Right cardiac atrium (tissue), 5 donors: ENCODE measurements around the gene CSTF2T. TPM values are rescaled to one million over a fixed set of nuclear protein-coding genes. Genes with fewer than 3 reads are reported as not detected.

Experiments used
- ATAC-seq, 2 donors: fragments of 200-7000 bp; cut with Tn5 transposase; one replicate each; pipeline versions ENCODE4 v1.8.0 to v1.9.1; 2020; ENCODE audit warnings: moderate library complexity in 2 of 2, mild to moderate bottlenecking in 1 of 2
- DNase-seq, 3 donors: peaks; one replicate each; pipeline ENCODE4 v3.0.0-alpha.2; 2020
- H3K27ac ChIP-seq: one replicate; pipeline ENCODE4 v1.5.1; 2013; ENCODE audit warnings: mild to moderate bottlenecking, low read length, control low read depth, moderate library complexity
- H3K27me3 ChIP-seq: one replicate; pipeline ENCODE4 v1.6.1; 2013; ENCODE audit not compliant: control insufficient read depth, insufficient read depth
- H3K4me1 ChIP-seq: one replicate; pipeline ENCODE4 v1.6.1; 2013; ENCODE audit warnings: low read length; ENCODE audit not compliant: control insufficient read depth, insufficient read depth
- H3K4me3 ChIP-seq: one replicate; pipeline ENCODE4 v1.5.1; 2013; ENCODE audit warnings: low read length, control low read depth
- H3K9me3 ChIP-seq: one replicate; pipeline ENCODE4 v1.6.1; 2013; ENCODE audit warnings: low read length; ENCODE audit not compliant: control insufficient read depth
- WGBS: extraction: QIAGEN DNeasy Blood & Tissue Kit; methylation state at CpG from one replicate; pipeline ENCODE4 v1.1.7; 2013; 5-methylcytosine and 5-hydroxymethylcytosine counted together
- intact Hi-C, 4 donors: fragments of 100-400 bp; cut with DNase I; formaldehyde crosslinking; loops; one replicate each; pipeline versions ENCODE4 v1.11.0 to v1.14.0; 2022 to 2023
- polyA plus RNA-seq: library from polyadenylated mRNA; stranded (reverse); fragments of 200-250 nt; gene quantifications from one replicate; pipeline ENCODE4 v1.2.3, GENCODE V29; 2013
- total RNA-seq, 4 donors: library from RNA; stranded (reverse); fragmentation: NEBNext Ultra II Directional; extraction: Animal tissue kit (Norgen Biotek cat#: 25700); gene quantifications; one replicate each; pipeline ENCODE4 v1.2.1, GENCODE V29; 2021
- donor health status: healthy with polysubstance abuse.
- donor health status: DM: no; HTN: yes; CAD: no.
- donor health status: DM: no; HTN: no; CAD: no.
- donor health status: DM: no; HTN: yes; CAD: no; lungs with severe emphysema.
- donor health status: DM: yes; HTN: yes; CAD: no.

CSTF2T gene
- total and polyA plus RNA-seq, 5 donors = 11.7 to 20.6 (median 19.5) TPM

GRCh38 chr10:51718804-51719291 is 19.5 kb upstream of the CSTF2T start:
- ATAC-seq (no peak), DNase-seq (no peak)
- H3K27me3 ChIP-seq = no peaks in the 10 kb centered on the region
- H3K4me1 ChIP-seq = no peaks in the 10 kb centered on the region
- no peak overlapping the region for H3K27ac ChIP-seq
- intact Hi-C loops = no loop called here
- no peaks in the 10 kb centered on the region for H3K9me3 ChIP-seq
- H3K4me3 ChIP-seq = no peak overlapping the region

DNA sequence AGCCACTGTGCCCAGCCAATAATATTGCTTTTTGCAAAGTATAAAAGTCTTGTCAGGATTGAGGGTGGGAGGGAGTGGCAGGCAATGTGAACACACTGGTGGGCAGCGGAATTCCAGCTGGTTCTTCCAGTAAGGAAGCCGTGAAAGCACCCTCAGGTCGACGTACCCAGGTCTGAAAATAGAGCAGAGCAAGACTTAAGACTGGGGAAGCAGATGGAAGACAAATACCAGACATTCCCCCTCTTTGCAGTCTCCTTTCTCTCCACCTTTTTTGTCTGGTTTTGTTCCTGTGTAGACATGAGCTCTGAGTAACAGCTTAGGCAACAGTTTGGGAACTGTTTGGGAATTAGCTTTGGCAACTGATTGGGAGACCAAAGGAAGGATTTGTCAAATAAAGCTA is 17.6 kb upstream of the CSTF2T start:
- intact Hi-C loops = no loop called here
- no peak for DNase-seq
- no peak overlapping the region for H3K4me3 ChIP-seq
- 85% methylated on average over 4 of the region's 4 CpGs for WGBS
- H3K4me1 ChIP-seq = no peaks in the 10 kb centered on the region
- no peaks in the 10 kb centered on the region for H3K27me3 ChIP-seq
- no peak overlapping the region for H3K27ac ChIP-seq
- no peaks in the 10 kb centered on the region for H3K9me3 ChIP-seq
- ATAC-seq = no peak

DNA sequence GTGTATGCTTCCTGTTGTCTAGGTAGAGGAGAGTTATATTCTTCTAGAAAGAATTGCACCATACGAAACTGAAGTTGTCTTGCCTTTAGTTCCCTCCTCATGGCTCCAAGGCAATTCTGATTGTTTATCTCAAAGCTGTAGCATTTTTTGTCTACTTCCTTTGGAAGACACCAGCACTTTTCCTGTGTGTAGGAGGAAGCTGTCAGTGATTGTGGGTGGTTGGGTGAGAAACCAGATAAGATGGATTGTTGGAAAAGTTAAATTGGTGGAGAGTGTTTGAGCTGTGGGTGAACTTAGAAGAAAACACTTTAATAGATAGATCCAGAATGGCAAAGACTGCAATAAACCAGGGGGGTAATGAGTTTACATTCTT is 12.1 kb upstream of the CSTF2T start:
- 32% methylated on average over 1 of the region's 1 CpG for WGBS
- H3K27ac ChIP-seq = no peak overlapping the region
- no peak overlapping the region for H3K4me3 ChIP-seq
- H3K9me3 ChIP-seq = no peaks in the 10 kb centered on the region
- intact Hi-C loops = no loop called here
- no peaks in the 10 kb centered on the region for H3K27me3 ChIP-seq
- ATAC-seq = no peak
- DNase-seq = no peak
- H3K4me1 ChIP-seq = peaks cover 3% of the 10 kb centered on the region

- H3K27me3 ChIP-seq = no peaks in the 10 kb centered on the region
- intact Hi-C loops = no loop called here
- ATAC-seq (no peak), DNase-seq (no peak)
- WGBS = 77% methylated on average over 2 of the region's 2 CpGs
- no peak overlapping the region for H3K27ac ChIP-seq
- no peaks in the 10 kb centered on the region for H3K9me3 ChIP-seq
- H3K4me3 ChIP-seq = no peak overlapping the region
- peaks cover 3% of the 10 kb centered on the region for H3K4me1 ChIP-seq
These were observed 10.1 kb upstream of the CSTF2T start for GRCh38 chr10:51709324-51709972.

DNA sequence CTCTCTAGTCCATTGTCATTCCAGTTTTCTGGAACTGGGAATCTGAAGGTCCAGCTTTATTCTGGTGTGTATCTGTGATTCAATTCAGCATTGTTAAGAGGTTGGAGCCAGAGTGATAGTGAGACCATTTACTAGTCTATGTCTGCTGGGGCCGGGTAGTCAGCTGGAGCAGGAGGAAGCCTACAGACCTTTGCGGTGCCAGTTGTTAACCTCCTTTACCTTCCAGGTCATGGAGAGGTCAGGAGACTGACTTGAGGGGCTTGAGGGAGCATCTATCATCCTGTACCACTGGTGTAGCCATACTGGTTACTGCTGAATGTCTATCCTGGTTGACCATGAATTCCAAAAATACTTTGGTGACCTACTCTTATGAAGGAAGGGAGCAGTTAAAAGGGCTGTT is 9.2 kb upstream of the CSTF2T start:
- peaks cover 3% of the 10 kb centered on the region for H3K4me1 ChIP-seq
- WGBS = 85% methylated on average over 2 of the region's 2 CpGs
- H3K9me3 ChIP-seq = no peaks in the 10 kb centered on the region
- ATAC-seq (no peak), DNase-seq (no peak)
- H3K27ac ChIP-seq = peak overlapping the region; percentile 37
- H3K27me3 ChIP-seq = no peaks in the 10 kb centered on the region
- H3K4me3 ChIP-seq = no peak overlapping the region
- intact Hi-C loops = no loop called here

- Histone ChIP-seq H3K27me3 (no peaks in the 10 kb centered on the region), H3K27ac (no peak overlapping the region), H3K9me3 (no peaks in the 10 kb centered on the region), H3K4me3 (no peak overlapping the region), H3K4me1 (peaks cover 3% of the 10 kb centered on the region)
- intact Hi-C loops = no loop called here
- ATAC-seq (no peak), DNase-seq (no peak)
- 84% methylated on average over 5 of the region's 5 CpGs for WGBS
These were observed 8.5 kb upstream of the CSTF2T start for GRCh38 chr10:51707821-51708424.

DNA sequence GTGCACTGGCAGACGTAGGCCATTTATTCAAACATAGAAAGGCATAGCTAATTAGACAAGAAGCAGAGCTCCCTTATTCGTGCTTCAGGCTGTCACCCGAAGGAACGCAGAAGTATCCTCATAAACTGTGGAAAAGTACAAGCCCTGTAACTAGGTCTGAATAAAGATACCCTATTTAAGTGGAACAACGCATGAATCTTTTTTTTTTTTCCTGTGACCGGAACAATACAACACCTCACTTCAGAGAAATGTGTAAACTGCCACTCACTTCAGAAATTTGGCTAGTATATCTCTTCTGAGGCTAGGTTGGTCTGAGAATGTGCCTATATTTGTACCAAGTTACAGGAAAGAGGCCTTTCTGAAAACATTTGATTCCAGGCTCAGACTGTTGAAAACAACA is 8.0 kb upstream of the CSTF2T start:
- no peaks in the 10 kb centered on the region for H3K27me3 ChIP-seq
- DNase-seq (no peak), ATAC-seq (peak in 1 of 2 donors; percentile 24)
- no peak overlapping the region for H3K27ac ChIP-seq
- peaks cover 3% of the 10 kb centered on the region for H3K4me1 ChIP-seq
- no peak overlapping the region for H3K4me3 ChIP-seq
- no peaks in the 10 kb centered on the region for H3K9me3 ChIP-seq
- intact Hi-C loops = no loop called here
- 67% methylated on average over 6 of the region's 6 CpGs for WGBS

GRCh38 chr10:51706225-51706624 is 6.8 kb upstream of the CSTF2T start:
- Histone ChIP-seq H3K9me3 (no peaks in the 10 kb centered on the region), H3K27me3 (no peaks in the 10 kb centered on the region), H3K27ac (no peak overlapping the region), H3K4me1 (peaks cover 3% of the 10 kb centered on the region), H3K4me3 (no peak overlapping the region)
- WGBS = 61% methylated on average over 3 of the region's 3 CpGs
- ATAC-seq (peak; percentile 90 to 92), DNase-seq (peak; percentile 82 to 92 (median 86))
- intact Hi-C loops = no loop called here

DNA sequence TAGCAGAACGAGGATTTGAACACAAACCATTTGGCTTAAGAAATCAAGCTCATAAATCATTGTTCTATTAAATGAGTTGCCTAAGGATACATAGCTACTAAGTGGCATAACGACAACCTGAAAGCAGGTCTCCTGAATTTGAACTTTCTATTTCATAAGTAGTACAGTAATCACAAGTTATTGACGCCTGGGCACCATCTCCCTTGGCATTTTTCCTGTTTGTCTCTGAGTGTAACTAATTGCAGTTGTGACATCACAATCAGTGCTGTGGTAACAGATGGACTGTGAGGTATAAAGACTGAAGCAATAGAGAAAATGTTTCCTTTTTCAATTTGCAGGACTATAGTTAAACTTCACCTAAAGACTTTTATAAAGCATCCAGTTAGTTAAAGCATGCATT is 6.4 kb upstream of the CSTF2T start:
- Histone ChIP-seq H3K4me3 (no peak overlapping the region), H3K9me3 (no peaks in the 10 kb centered on the region), H3K27me3 (no peaks in the 10 kb centered on the region), H3K27ac (no peak overlapping the region), H3K4me1 (peaks cover 3% of the 10 kb centered on the region)
- DNase-seq (no peak), ATAC-seq (no peak)
- 54% methylated on average over 3 of the region's 3 CpGs for WGBS
- intact Hi-C loops = no loop called here

- Histone ChIP-seq H3K9me3 (no peaks in the 10 kb centered on the region), H3K4me1 (peaks cover 11% of the 10 kb centered on the region), H3K27ac (peak overlapping the region; percentile 70), H3K4me3 (peak overlapping the region; percentile 85), H3K27me3 (no peaks in the 10 kb centered on the region)
- intact Hi-C loops = no loop called here
- ATAC-seq (peak in 1 of 2 donors; percentile 50), DNase-seq (peak in 2 of 3 donors; percentile 24 to 32)
- WGBS = 31% methylated on average over 12 of the region's 12 CpGs
These were observed 928 bp upstream of the CSTF2T start for GRCh38 chr10:51700228-51700817.

- DNase-seq (no peak), ATAC-seq (peak; percentile 54 to 55)
- Histone ChIP-seq H3K9me3 (no peaks in the 10 kb centered on the region), H3K4me1 (peaks cover 11% of the 10 kb centered on the region), H3K27ac (peak overlapping the region; percentile 92), H3K27me3 (no peaks in the 10 kb centered on the region), H3K4me3 (peak overlapping the region; percentile 85)
- WGBS = under 1% methylated on average over 14 of the region's 14 CpGs
- intact Hi-C loops = no loop called here
These were observed 285 bp downstream of the CSTF2T start for GRCh38 chr10:51699145-51699474.
